ENCODE measurements around the gene BRD7. TPM values are rescaled to one million over a fixed set of nuclear protein-coding genes. Genes with fewer than 3 reads are reported as not detected.

Gene BRD7
- total RNA-seq (2014; rRNA removed; shearing (Covaris generic); ENCODE audit: low replicate concordance) = 59.6 and 66.0 TPM in 2 replicates

GRCh38 chr16:50368410-50369132 lies at the start of gene BRD7:
TSS of gene BRD7 (minus strand) at chr16:50368988. CDS start at chr16:50368774, 214 bp downstream.
- H3K79me2 ChIP-seq (ENCODE audit: low read length) = peaks cover 49% of the 10 kb centered on the region
- peak within 1 kb of the TSS; percentile 90 for H3K9ac ChIP-seq (ENCODE audit: low read length)
- H3K9me3 ChIP-seq (ENCODE audit: low read length) = no peaks in the 10 kb centered on the region
- peaks cover 28% of the 10 kb centered on the region for H3K4me1 ChIP-seq (ENCODE audit: low read length)
- H2AFZ ChIP-seq (ENCODE audit: low read length) = 0 out of 2 replicates have a peak within 1 kb of the TSS, but pooled peaks have one; percentile 5
- H3K4me3 ChIP-seq (ENCODE audit: low read length) = peak within 1 kb of the TSS; percentile 96
- no peaks in the 10 kb centered on the region; the same call in 1 of the 2 replicates for H3K27me3 ChIP-seq (ENCODE audit: low read length)
- H3K9me2 ChIP-seq (replicated peaks; ENCODE audit: insufficient read depth, low read length) = no peaks in the 10 kb centered on the region
- peaks cover 26% of the 10 kb centered on the region; the same call in 1 of the 2 replicates for H4K20me1 ChIP-seq (ENCODE audit: insufficient read depth, low read depth, low read length)
- H3K27ac ChIP-seq (ENCODE audit: low read length) = no peak within 1 kb of the TSS
- H3K36me3 ChIP-seq (ENCODE audit: insufficient read depth, low read length) = peaks cover 20% of the 10 kb centered on the region; the same call in 1 of the 2 replicates
- peak within 1 kb of the TSS; percentile 96 for H3K4me2 ChIP-seq (ENCODE audit: low read depth, low read length, poor library complexity, severe bottlenecking)
- peak; percentile 90 for DNase-seq

- DNase-seq = no peak
- H3K4me2 ChIP-seq (ENCODE audit: low read depth, low read length, poor library complexity, severe bottlenecking) = no peak overlapping the region
- no peaks in the 10 kb centered on the region for H3K36me3 ChIP-seq (ENCODE audit: insufficient read depth, low read length)
- no peak overlapping the region for H3K27ac ChIP-seq (ENCODE audit: low read length)
- no peaks in the 10 kb centered on the region for H3K4me1 ChIP-seq (ENCODE audit: low read length)
- H3K9ac ChIP-seq (ENCODE audit: low read length) = no peak overlapping the region
- H3K27me3 ChIP-seq (ENCODE audit: low read length) = no peaks in the 10 kb centered on the region
- H3K4me3 ChIP-seq (ENCODE audit: low read length) = no peak overlapping the region
- peaks cover 28% of the 10 kb centered on the region for H3K9me3 ChIP-seq (ENCODE audit: low read length)
- no peak overlapping the region for H2AFZ ChIP-seq (ENCODE audit: low read length)
- H3K79me2 ChIP-seq (ENCODE audit: low read length) = no peaks in the 10 kb centered on the region
- H3K9me2 ChIP-seq (replicated peaks; ENCODE audit: insufficient read depth, low read length) = no peaks in the 10 kb centered on the region
- no peaks in the 10 kb centered on the region for H4K20me1 ChIP-seq (ENCODE audit: insufficient read depth, low read depth, low read length)
Observed at GRCh38 chr16:50416388-50416787, 47.6 kb upstream of the BRD7 start.

GRCh38 chr16:50414152-50414551 lies 45.4 kb upstream of the BRD7 start:
- no peaks in the 10 kb centered on the region for H3K4me1 ChIP-seq (ENCODE audit: low read length)

GRCh38 chr16:50411034-50411433 lies 42.2 kb upstream of the BRD7 start:
- H3K4me1 ChIP-seq (ENCODE audit: low read length) = no peaks in the 10 kb centered on the region
- no peaks in the 10 kb centered on the region for H3K36me3 ChIP-seq (ENCODE audit: insufficient read depth, low read length)
- H3K27ac ChIP-seq (ENCODE audit: low read length) = no peak overlapping the region
- DNase-seq = no peak
- no peaks in the 10 kb centered on the region for H4K20me1 ChIP-seq (ENCODE audit: insufficient read depth, low read depth, low read length)
- H3K4me2 ChIP-seq (ENCODE audit: low read depth, low read length, poor library complexity, severe bottlenecking) = no peak overlapping the region
- H3K79me2 ChIP-seq (ENCODE audit: low read length) = no peaks in the 10 kb centered on the region
- no peaks in the 10 kb centered on the region for H3K27me3 ChIP-seq (ENCODE audit: low read length)
- H3K4me3 ChIP-seq (ENCODE audit: low read length) = no peak overlapping the region
- no peaks in the 10 kb centered on the region for H3K9me2 ChIP-seq (replicated peaks; ENCODE audit: insufficient read depth, low read length)
- H3K9ac ChIP-seq (ENCODE audit: low read length) = no peak overlapping the region
- peaks cover 3% of the 10 kb centered on the region; the same call in 1 of the 2 replicates for H3K9me3 ChIP-seq (ENCODE audit: low read length)
- no peak overlapping the region for H2AFZ ChIP-seq (ENCODE audit: low read length)

More at GRCh38 chr16:50414152-50414551, 45.4 kb upstream of the BRD7 start:
- H3K27me3 ChIP-seq (ENCODE audit: low read length) = no peaks in the 10 kb centered on the region
- H3K9me2 ChIP-seq (replicated peaks; ENCODE audit: insufficient read depth, low read length) = no peaks in the 10 kb centered on the region
- no peak overlapping the region for H3K27ac ChIP-seq (ENCODE audit: low read length)
- no peaks in the 10 kb centered on the region for H3K36me3 ChIP-seq (ENCODE audit: insufficient read depth, low read length)
- no peak overlapping the region for H2AFZ ChIP-seq (ENCODE audit: low read length)
- no peaks in the 10 kb centered on the region for H4K20me1 ChIP-seq (ENCODE audit: insufficient read depth, low read depth, low read length)
- H3K9ac ChIP-seq (ENCODE audit: low read length) = no peak overlapping the region
- DNase-seq = no peak
- no peaks in the 10 kb centered on the region for H3K79me2 ChIP-seq (ENCODE audit: low read length)
- peaks cover 18% of the 10 kb centered on the region for H3K9me3 ChIP-seq (ENCODE audit: low read length)
- H3K4me2 ChIP-seq (ENCODE audit: low read depth, low read length, poor library complexity, severe bottlenecking) = no peak overlapping the region
- no peak overlapping the region for H3K4me3 ChIP-seq (ENCODE audit: low read length)

GRCh38 chr16:50408001-50408561 lies 39.3 kb upstream of the BRD7 start:
- H3K4me2 ChIP-seq (ENCODE audit: low read depth, low read length, poor library complexity, severe bottlenecking) = no peak overlapping the region
- H3K27me3 ChIP-seq (ENCODE audit: low read length) = no peaks in the 10 kb centered on the region
- H2AFZ ChIP-seq (ENCODE audit: low read length) = no peak overlapping the region
- no peak overlapping the region for H3K9ac ChIP-seq (ENCODE audit: low read length)
- H3K9me3 ChIP-seq (ENCODE audit: low read length) = no peaks in the 10 kb centered on the region
- H3K4me1 ChIP-seq (ENCODE audit: low read length) = no peaks in the 10 kb centered on the region
- no peak overlapping the region for H3K27ac ChIP-seq (ENCODE audit: low read length)
- no peaks in the 10 kb centered on the region for H4K20me1 ChIP-seq (ENCODE audit: insufficient read depth, low read depth, low read length)
- no peaks in the 10 kb centered on the region for H3K79me2 ChIP-seq (ENCODE audit: low read length)
- no peaks in the 10 kb centered on the region for H3K36me3 ChIP-seq (ENCODE audit: insufficient read depth, low read length)
- H3K4me3 ChIP-seq (ENCODE audit: low read length) = no peak overlapping the region
- H3K9me2 ChIP-seq (replicated peaks; ENCODE audit: insufficient read depth, low read length) = no peaks in the 10 kb centered on the region
- no peak for DNase-seq

- Histone ChIP-seq H2AFZ (ENCODE audit: low read length) (no peak overlapping the region), H3K27me3 (ENCODE audit: low read length) (no peaks in the 10 kb centered on the region), H3K9ac (ENCODE audit: low read length) (no peak overlapping the region), H3K4me3 (ENCODE audit: low read length) (no peak overlapping the region), H3K36me3 (ENCODE audit: insufficient read depth, low read length) (no peaks in the 10 kb centered on the region), H3K79me2 (ENCODE audit: low read length) (no peaks in the 10 kb centered on the region), H3K9me2 (replicated peaks; ENCODE audit: insufficient read depth, low read length) (no peaks in the 10 kb centered on the region), H3K4me2 (ENCODE audit: low read depth, low read length, poor library complexity, severe bottlenecking) (no peak overlapping the region), H3K27ac (ENCODE audit: low read length) (no peak overlapping the region), H3K4me1 (ENCODE audit: low read length) (no peaks in the 10 kb centered on the region), H4K20me1 (ENCODE audit: insufficient read depth, low read depth, low read length) (no peaks in the 10 kb centered on the region), H3K9me3 (ENCODE audit: low read length) (no peaks in the 10 kb centered on the region)
- no peak for DNase-seq
Observed at GRCh38 chr16:50407351-50407750, 38.6 kb upstream of the BRD7 start.

- Histone ChIP-seq H3K9me2 (replicated peaks; ENCODE audit: insufficient read depth, low read length) (no peaks in the 10 kb centered on the region), H3K4me1 (ENCODE audit: low read length) (no peaks in the 10 kb centered on the region), H4K20me1 (ENCODE audit: insufficient read depth, low read depth, low read length) (no peaks in the 10 kb centered on the region), H3K9me3 (ENCODE audit: low read length) (no peaks in the 10 kb centered on the region), H3K36me3 (ENCODE audit: insufficient read depth, low read length) (no peaks in the 10 kb centered on the region), H3K79me2 (ENCODE audit: low read length) (no peaks in the 10 kb centered on the region), H3K4me3 (ENCODE audit: low read length) (no peak overlapping the region), H3K27ac (ENCODE audit: low read length) (no peak overlapping the region), H3K9ac (ENCODE audit: low read length) (no peak overlapping the region), H3K4me2 (ENCODE audit: low read depth, low read length, poor library complexity, severe bottlenecking) (no peak overlapping the region), H3K27me3 (ENCODE audit: low read length) (no peaks in the 10 kb centered on the region), H2AFZ (ENCODE audit: low read length) (no peak overlapping the region)
- DNase-seq = no peak
Observed at GRCh38 chr16:50403491-50403890, 34.7 kb upstream of the BRD7 start.

GRCh38 chr16:50402298-50402895 lies 33.6 kb upstream of the BRD7 start:
- Histone ChIP-seq H3K9me2 (replicated peaks; ENCODE audit: insufficient read depth, low read length) (no peaks in the 10 kb centered on the region), H3K9ac (ENCODE audit: low read length) (no peak overlapping the region), H2AFZ (ENCODE audit: low read length) (no peak overlapping the region), H3K79me2 (ENCODE audit: low read length) (no peaks in the 10 kb centered on the region), H3K4me1 (ENCODE audit: low read length) (no peaks in the 10 kb centered on the region), H3K4me2 (ENCODE audit: low read depth, low read length, poor library complexity, severe bottlenecking) (no peak overlapping the region), H3K27ac (ENCODE audit: low read length) (no peak overlapping the region), H3K27me3 (ENCODE audit: low read length) (no peaks in the 10 kb centered on the region), H3K4me3 (ENCODE audit: low read length) (no peak overlapping the region), H3K9me3 (ENCODE audit: low read length) (no peaks in the 10 kb centered on the region), H3K36me3 (ENCODE audit: insufficient read depth, low read length) (no peaks in the 10 kb centered on the region), H4K20me1 (ENCODE audit: insufficient read depth, low read depth, low read length) (no peaks in the 10 kb centered on the region)
- DNase-seq = no peak
